H1 (cell line): Measurements from ENCODE around the gene DRD2. TPM values are rescaled to one million over a fixed set of nuclear protein-coding genes. Genes with fewer than 3 reads are reported as not detected.

ENCODE experiments used
- CTCF ChIA-PET: fragments of 300-600 bp; sonication (Branson Sonifier 250); formaldehyde crosslinking; loops from one replicate; lab custom pipeline; 2021; ENCODE audit not compliant: partially characterized antibody; lab: Charles Lee
- POLR2A ChIA-PET: fragments of 300-600 bp; sonication (Branson Sonifier 250); formaldehyde crosslinking; loops from one replicate; lab custom pipeline; 2021; ENCODE audit warnings: inconsistent platforms; ENCODE audit not compliant: partially characterized antibody; lab: Charles Lee
- DNase-seq, 2 experiments: peaks; one replicate each; pipeline versions ENCODE4 v3.0.0 to v3.0.0-alpha.2; 2010 to 2022; ENCODE audit warnings: low spot score in 2 of 2, low read depth in 1 of 2, mixed read lengths in 1 of 2
- FAIRE-seq: peaks from 2 replicates; lab custom pipeline; 2011; peaks lifted over from hg19 to GRCh38; lab: Jason Lieb, UNC
- H2AFZ ChIP-seq: 2 replicates; pipeline ENCODE4 v1.8.1; 2012; ENCODE audit warnings: low read length, inconsistent platforms
- H2AK5ac ChIP-seq: 2 replicates; pipeline ENCODE4 v1.6.1; 2013; ENCODE audit warnings: low read depth, low read length
- H2BK120ac ChIP-seq: replicated peaks from 2 replicates; pipeline ENCODE3; 2013; ENCODE audit warnings: low read depth, low read length, inconsistent platforms
- H2BK12ac ChIP-seq: 2 replicates; pipeline ENCODE4 v1.6.1; 2013; ENCODE audit warnings: low read depth, low read length
- H2BK15ac ChIP-seq: 2 replicates; pipeline ENCODE4 v1.6.1; 2013; ENCODE audit warnings: low read length
- H2BK20ac ChIP-seq: 2 replicates; pipeline ENCODE4 v1.6.1; 2013; ENCODE audit warnings: low read length
- H2BK5ac ChIP-seq: 2 replicates; pipeline ENCODE4 v1.6.1; 2013; ENCODE audit warnings: low read depth, low read length
- H3K14ac ChIP-seq: 2 replicates; pipeline ENCODE4 v1.6.1; 2013; ENCODE audit warnings: inconsistent platforms; ENCODE audit not compliant: insufficient read length
- H3K18ac ChIP-seq: 2 replicates; pipeline ENCODE4 v1.6.1; 2013; ENCODE audit warnings: low read length; ENCODE audit errors: extremely low read depth
- H3K23ac ChIP-seq: 2 replicates; pipeline ENCODE4 v1.6.1; 2013; ENCODE audit warnings: inconsistent platforms; ENCODE audit not compliant: insufficient read length
- H3K23me2 ChIP-seq: 2 replicates; pipeline ENCODE4 v1.6.1; 2013; ENCODE audit warnings: low read depth, low read length
- H3K27ac ChIP-seq: 2 replicates; pipeline ENCODE4 v1.6.1; 2011; ENCODE audit warnings: low read depth, low read length, inconsistent platforms
- H3K27me3 ChIP-seq, 4 experiments: replicated peaks in 1 of 4; 1 replicate in 1 of 4; 2 replicates in 3 of 4; pipeline versions ENCODE4 v1.6.1 to v1.8.1; 2011 to 2013; ENCODE audit warnings: low read length in 3 of 4, mild to moderate bottlenecking in 3 of 4, inconsistent platforms in 2 of 4, mixed read lengths in 2 of 4, moderate library complexity in 1 of 4; ENCODE audit not compliant: control insufficient read depth in 3 of 4, insufficient read depth in 3 of 4; ENCODE audit errors: extremely low read depth in 1 of 4
- H3K36me3 ChIP-seq, 4 experiments: 2 replicates each; pipeline versions ENCODE4 v1.6.1 to v1.8.1; 2011 to 2013; ENCODE audit warnings: mild to moderate bottlenecking in 4 of 4, low read length in 3 of 4, moderate library complexity in 2 of 4, control low read depth in 1 of 4, inconsistent platforms in 1 of 4; ENCODE audit not compliant: insufficient read depth in 4 of 4, control insufficient read depth in 2 of 4
- H3K4ac ChIP-seq: replicated peaks from 2 replicates; pipeline ENCODE3; 2013; ENCODE audit warnings: low read length, low read depth, mixed read lengths, inconsistent platforms; ENCODE audit not compliant: insufficient read length
- H3K4me1 ChIP-seq, 4 experiments: replicated peaks in 1 of 4; 1 replicate in 1 of 4; 2 replicates in 3 of 4; pipeline versions ENCODE4 v1.6.1 to v1.8.1; 2011 to 2013; ENCODE audit warnings: low read length in 3 of 4, inconsistent platforms in 2 of 4, mixed read lengths in 1 of 4; ENCODE audit not compliant: insufficient read depth in 4 of 4, control insufficient read depth in 3 of 4
- H3K4me2 ChIP-seq, 2 experiments: 2 replicates each; pipeline versions ENCODE4 v1.6.1 to v1.8.1; 2011 to 2013; ENCODE audit warnings: low read depth in 2 of 2, low read length in 2 of 2, control low read depth in 1 of 2, inconsistent platforms in 1 of 2, mild to moderate bottlenecking in 1 of 2; ENCODE audit not compliant: insufficient read depth in 1 of 2
- H3K4me3 ChIP-seq, 4 experiments: fragments of 200-600, 300-600 bp in 1 of 4; sonication (generic), shearing (Covaris generic), sonication (Bioruptor Twin) in 1 of 4; 2 replicates each; pipeline versions ENCODE4 v1.5.1 to v1.8.1; 2011 to 2016; ENCODE audit warnings: low read length in 4 of 4, low read depth in 3 of 4, control low read depth in 2 of 4, inconsistent platforms in 2 of 4, mild to moderate bottlenecking in 2 of 4, mixed read lengths in 1 of 4, moderate library complexity in 1 of 4; ENCODE audit not compliant: insufficient read depth in 2 of 4; ENCODE audit errors: extremely low read depth in 1 of 4
- H3K56ac ChIP-seq: replicated peaks from 2 replicates; pipeline ENCODE3; 2013; ENCODE audit warnings: low read depth, mild to moderate bottlenecking, mixed read lengths, low read length, inconsistent platforms; ENCODE audit not compliant: insufficient read length
- H3K79me1 ChIP-seq: 2 replicates; pipeline ENCODE4 v1.6.1; 2013; ENCODE audit warnings: low read depth, low read length, control low read depth
- H3K79me2 ChIP-seq, 2 experiments: 2 replicates each; pipeline versions ENCODE4 v1.6.1 to v1.8.1; 2012 to 2013; ENCODE audit warnings: low read length in 2 of 2, mild to moderate bottlenecking in 2 of 2, inconsistent platforms in 1 of 2; ENCODE audit not compliant: insufficient read depth in 2 of 2, control insufficient read depth in 1 of 2
- H3K9ac ChIP-seq, 4 experiments: replicated peaks in 1 of 4; 1 replicate in 1 of 4; 2 replicates in 3 of 4; pipeline versions ENCODE4 v1.6.1 to v1.8.1; 2011 to 2013; ENCODE audit warnings: low read depth in 3 of 4, low read length in 3 of 4, control low read depth in 2 of 4, mild to moderate bottlenecking in 2 of 4, moderate library complexity in 2 of 4, inconsistent platforms in 1 of 4; ENCODE audit errors: extremely low read depth in 1 of 4
- H3K9me3 ChIP-seq, 2 experiments: 2 replicates each; pipeline versions ENCODE4 v1.6.1 to v1.8.1; 2012 to 2013; ENCODE audit warnings: mild to moderate bottlenecking in 2 of 2, moderate library complexity in 2 of 2, control low read depth in 1 of 2, inconsistent platforms in 1 of 2, low read depth in 1 of 2, low read length in 1 of 2, mixed read lengths in 1 of 2; ENCODE audit not compliant: insufficient read depth in 2 of 2
- H4K20me1 ChIP-seq, 2 experiments: replicated peaks in 1 of 2; 2 replicates each; pipeline versions ENCODE3 to v1.8.1; 2011 to 2013; ENCODE audit warnings: inconsistent platforms in 2 of 2, low read length in 2 of 2, mild to moderate bottlenecking in 1 of 2; ENCODE audit not compliant: insufficient read depth in 2 of 2, control insufficient read depth in 1 of 2
- H4K5ac ChIP-seq: 2 replicates; pipeline ENCODE4 v1.6.1; 2013; ENCODE audit warnings: low read length, low read depth, mixed read lengths, inconsistent platforms; ENCODE audit not compliant: insufficient read length
- H4K8ac ChIP-seq: 2 replicates; pipeline ENCODE4 v1.8.0; 2013; ENCODE audit warnings: mild to moderate bottlenecking, moderate library complexity, low read length, inconsistent platforms; ENCODE audit not compliant: insufficient read depth; ENCODE audit errors: extremely low read depth
- H4K91ac ChIP-seq: replicated peaks from 2 replicates; pipeline ENCODE3; 2013; ENCODE audit warnings: low read length, mixed read lengths, inconsistent platforms; ENCODE audit not compliant: insufficient read length
- BRCA1 ChIP-seq: IDR thresholded peaks from 2 replicates; pipeline ENCODE4 v1.6.1; 2012; ENCODE audit warnings: low read depth, low read length, improper control_type of control experiment
- EGR1 ChIP-seq: IDR thresholded peaks from 2 replicates; pipeline ENCODE4 v1.6.1; 2011; ENCODE audit warnings: low read depth, low read length, borderline replicate concordance
- EZH2 ChIP-seq: fragments of 200-600 bp; sonication (generic); IDR thresholded peaks from 2 replicates; pipeline ENCODE4 v1.7.1; 2012; ENCODE audit warnings: low read depth, mild to moderate bottlenecking, moderate library complexity, low read length, inconsistent platforms; ENCODE audit not compliant: severe bottlenecking
- FOSL1 ChIP-seq: IDR thresholded peaks from 2 replicates; pipeline ENCODE4 v1.6.1; 2011; ENCODE audit warnings: mild to moderate bottlenecking, low read depth, low read length, moderate library complexity; ENCODE audit not compliant: insufficient read depth
- GTF2F1 ChIP-seq: IDR thresholded peaks from 2 replicates; pipeline ENCODE4 v1.6.1; 2012; ENCODE audit warnings: low read depth, low read length, improper control_type of control experiment, borderline replicate concordance
- JUN ChIP-seq: IDR thresholded peaks from 2 replicates; pipeline ENCODE4 v1.6.1; 2011; ENCODE audit warnings: low read depth, mild to moderate bottlenecking, improper control_type of control experiment, low read length
- KDM4A ChIP-seq: IDR thresholded peaks from one replicate; pipeline ENCODE4 v1.7.1; 2012; ENCODE audit warnings: low read depth, mild to moderate bottlenecking, moderate library complexity, low read length, inconsistent platforms; ENCODE audit not compliant: severe bottlenecking
- PHF8 ChIP-seq: fragments of 200-600 bp; sonication (generic); conservative IDR thresholded peaks from 2 replicates; pipeline ENCODE4 v1.7.1; 2012; ENCODE audit warnings: low read depth, mild to moderate bottlenecking, inconsistent platforms, low read length, moderate library complexity
- SIN3A ChIP-seq, 2 experiments: IDR thresholded peaks in 1 of 2; conservative IDR thresholded peaks in 1 of 2; 2 replicates each; pipeline ENCODE4 v1.6.1; 2011 to 2012; ENCODE audit warnings: low read length in 2 of 2, improper control_type of control experiment in 1 of 2, low read depth in 1 of 2, mild to moderate bottlenecking in 1 of 2
- TAF1 ChIP-seq: IDR thresholded peaks from 2 replicates; pipeline ENCODE4 v1.6.1; 2011; ENCODE audit warnings: mild to moderate bottlenecking, low read depth, low read length
- TEAD4 ChIP-seq: IDR thresholded peaks from 2 replicates; pipeline ENCODE4 v1.6.1; 2012; ENCODE audit warnings: low read depth, low read length, inconsistent platforms, mixed read lengths
- WGBS, 2 experiments: shearing (Covaris generic) in 1 of 2; methylation state at CpG; one replicate each; pipeline versions ENCODE4 v1.1.6 to v1.1.7; 2013 to 2015; ENCODE audit warnings: low lambda C conversion rate in 2 of 2, mixed read lengths in 2 of 2, inconsistent platforms in 1 of 2, low coverage in 1 of 2, missing lambda C conversion rate in 1 of 2; ENCODE audit not compliant: insufficient replicate concordance in 2 of 2, insufficient coverage in 1 of 2, insufficient read length in 1 of 2; ENCODE audit errors: extremely low coverage in 1 of 2, missing lambda C conversion rate in 1 of 2; 5-methylcytosine and 5-hydroxymethylcytosine counted together
- polyA plus RNA-seq, 7 experiments: library from polyadenylated mRNA; depleted of rRNA in 3 of 7; stranded (reverse) in 5 of 7; unstranded in 2 of 7; fragments of >200 nt in 5 of 7; fragments of 200-250 nt in 2 of 7; gene quantifications; 1 replicate in 5 of 7; 2 replicates in 1 of 7; 4 replicates in 1 of 7; pipeline versions ENCODE4 v1.2.1 to v1.2.3, GENCODE V29; 2011 to 2013; ENCODE audit warnings: missing spikeins in 2 of 7, mixed read lengths in 2 of 7
- total RNA-seq: library from RNA; stranded (reverse); fragmentation: NEBNext Ultra II Directional; extraction: Animal tissue kit (Norgen Biotek cat#: 25700); gene quantifications from 2 replicates; pipeline ENCODE4 v1.2.1, GENCODE V29; 2021
- TF ChIP-seq, protein P1 (sequence below), 3 experiments: IDR thresholded peaks; 1 replicate in 2 of 3; 2 replicates in 1 of 3; pipeline versions ENCODE4 v1.5.1 to v1.6.1; 2011; ENCODE audit warnings: low read length in 3 of 3, mild to moderate bottlenecking in 3 of 3, inconsistent platforms in 2 of 3, low read depth in 1 of 3, moderate library complexity in 1 of 3; ENCODE audit not compliant: insufficient read depth in 1 of 3; ENCODE audit errors: control extremely low read depth in 1 of 3

The DRD2 gene
- total and polyA plus RNA-seq, 2 of the 8 experiments (the other 6 are each of a cell fraction or from before 2014, with no cell fraction given), result 0.26 to 0.41 TPM

DNA sequence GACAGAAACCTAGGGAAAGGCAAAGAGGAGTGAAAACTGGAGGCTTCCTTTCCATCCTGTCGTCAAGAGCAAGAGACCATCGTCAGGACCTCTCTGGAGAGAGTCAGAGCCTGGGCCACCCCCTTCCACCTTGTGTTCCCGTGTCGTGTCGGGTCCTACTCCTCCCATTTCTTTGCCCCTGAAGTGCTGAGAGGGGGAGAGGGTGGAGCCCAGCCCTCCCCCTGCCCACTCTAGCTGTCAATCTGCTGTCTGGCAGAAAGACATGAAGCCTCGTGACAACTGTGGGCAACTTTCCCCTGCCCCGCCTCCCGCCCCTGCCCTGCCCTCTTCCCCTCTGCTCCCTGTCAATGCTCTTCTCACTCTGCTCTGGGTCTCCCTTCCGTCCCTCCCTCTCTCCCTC is 67.0 kb downstream of the DRD2 start:
- Histone ChIP-seq H3K79me2 (no peaks in the 10 kb centered on the region), H2AK5ac (no peak overlapping the region), H2BK5ac (no peak overlapping the region), H3K4ac (no peak overlapping the region), H3K14ac (no peak overlapping the region), H2BK12ac (no peak overlapping the region), H3K9me3 (no peaks in the 10 kb centered on the region), H4K20me1 (no peaks in the 10 kb centered on the region), H3K27me3 (no peaks in the 10 kb centered on the region), H3K9ac (no peak overlapping the region), H2AFZ (no peak overlapping the region), H3K27ac (no peak overlapping the region), H2BK120ac (no peak overlapping the region), H4K91ac (no peak overlapping the region), H2BK20ac (no peak overlapping the region), H3K23ac (no peak overlapping the region), H4K8ac (no peak overlapping the region), H3K4me3 (no peak overlapping the region), H3K4me1 (no peaks in the 10 kb centered on the region), H3K23me2 (no peaks in the 10 kb centered on the region), H3K79me1 (no peaks in the 10 kb centered on the region), H3K4me2 (no peak overlapping the region), H3K18ac (no peak overlapping the region)
- no peak for DNase-seq
- CTCF ChIA-PET, result no interaction called here
- WGBS, 2 experiments, result 82% methylated on average over 5 of the region's 9 CpGs; no CpG with 5 or more reads in 1 of the 2 experiments
- TF ChIP-seq, protein P1, sequence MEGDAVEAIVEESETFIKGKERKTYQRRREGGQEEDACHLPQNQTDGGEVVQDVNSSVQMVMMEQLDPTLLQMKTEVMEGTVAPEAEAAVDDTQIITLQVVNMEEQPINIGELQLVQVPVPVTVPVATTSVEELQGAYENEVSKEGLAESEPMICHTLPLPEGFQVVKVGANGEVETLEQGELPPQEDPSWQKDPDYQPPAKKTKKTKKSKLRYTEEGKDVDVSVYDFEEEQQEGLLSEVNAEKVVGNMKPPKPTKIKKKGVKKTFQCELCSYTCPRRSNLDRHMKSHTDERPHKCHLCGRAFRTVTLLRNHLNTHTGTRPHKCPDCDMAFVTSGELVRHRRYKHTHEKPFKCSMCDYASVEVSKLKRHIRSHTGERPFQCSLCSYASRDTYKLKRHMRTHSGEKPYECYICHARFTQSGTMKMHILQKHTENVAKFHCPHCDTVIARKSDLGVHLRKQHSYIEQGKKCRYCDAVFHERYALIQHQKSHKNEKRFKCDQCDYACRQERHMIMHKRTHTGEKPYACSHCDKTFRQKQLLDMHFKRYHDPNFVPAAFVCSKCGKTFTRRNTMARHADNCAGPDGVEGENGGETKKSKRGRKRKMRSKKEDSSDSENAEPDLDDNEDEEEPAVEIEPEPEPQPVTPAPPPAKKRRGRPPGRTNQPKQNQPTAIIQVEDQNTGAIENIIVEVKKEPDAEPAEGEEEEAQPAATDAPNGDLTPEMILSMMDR (IDR thresholded peaks at IDR 0.05; ENCODE audit: control extremely low read depth in 1 of 3, insufficient read depth in 1 of 3, low read depth in 1 of 3, low read length in 3 of 3), result no peak
- no peak for TF ChIP-seq EGR1
- TF ChIP-seq TAF1, result no peak
- TF ChIP-seq KDM4A, result no peak
- no peak for TF ChIP-seq GTF2F1
- TF ChIP-seq PHF8, result no peak
- no peak for TF ChIP-seq FOSL1
- no peak for TF ChIP-seq JUN
- TF ChIP-seq TEAD4, result no peak
- no peak for TF ChIP-seq SIN3A (conservative IDR thresholded peaks at IDR 0.05 in 1 of 2, IDR thresholded peaks at IDR 0.05 in 1 of 2; ENCODE audit: low read depth in 1 of 2, low read length in 2 of 2)
- TF ChIP-seq BRCA1, result no peak
- TF ChIP-seq EZH2, result no peak
- TF ChIP-seq, all 59 proteins: peak for 0
- H3K36me3 ChIP-seq, result no peaks in the 10 kb centered on the region
- H4K5ac ChIP-seq, result no peak overlapping the region
- H3K56ac ChIP-seq, result no peak overlapping the region
- POLR2A ChIA-PET, result no interaction called here
- no peak overlapping the region for H2BK15ac ChIP-seq
- no peak for FAIRE-seq
